GM12878 (cell line): Measurements from ENCODE around the gene CD151. TPM values are rescaled to one million over a fixed set of nuclear protein-coding genes. Genes with fewer than 3 reads are reported as not detected.

ENCODE experiments used
- ATAC-seq: fragments of 200-7000 bp; cut with Tn5 transposase; 3 replicates; pipeline ENCODE4 v1.9.1; 2020; ENCODE audit warnings: mild to moderate bottlenecking, moderate library complexity
- BruUV-seq: library from RNA; stranded (reverse); fragments of 400-500 nt; replicated peaks from 2 replicates; lab custom pipeline; 2021; lab: Mats Ljungman, UMichigan
- CTCF ChIA-PET: fragments of 300-600 bp; sonication (Branson Sonifier 250); formaldehyde crosslinking; extraction: SDS; loops from one replicate; lab custom pipeline; 2021; ENCODE audit warnings: inconsistent platforms; lab: Yijun Ruan, JAX
- POLR2A ChIA-PET: fragments of 350-600 bp; formaldehyde crosslinking; extraction: SDS; loops from one replicate; lab custom pipeline; 2021; ENCODE audit warnings: inconsistent platforms; lab: Charles Lee
- RAD21 ChIA-PET: fragments of 300-600 bp; sonication (Branson Sonifier 250); formaldehyde crosslinking; loops from one replicate; lab custom pipeline; 2023; ENCODE audit warnings: antibody characterized with exemption; ENCODE audit not compliant: unreplicated experiment; lab: Charles Lee
- SMC1A ChIA-PET: fragments of 300-600 bp; sonication (Branson Sonifier 250); formaldehyde crosslinking; loops from one replicate; lab custom pipeline; 2023; ENCODE audit not compliant: unreplicated experiment, uncharacterized antibody; lab: Charles Lee
- DNase-seq: peaks from one replicate; pipeline ENCODE4 v3.0.0-alpha.2; 2011; ENCODE audit warnings: low read depth, low spot score
- FAIRE-seq: peaks from 3 replicates; lab custom pipeline; 2011; peaks lifted over from hg19 to GRCh38; lab: Jason Lieb, UNC
- H2AFZ ChIP-seq: 2 replicates; pipeline ENCODE4 v1.6.0; 2011; ENCODE audit warnings: low read depth, low read length, control low read depth; ENCODE audit not compliant: control insufficient read depth
- H3K27ac ChIP-seq: 2 replicates; pipeline ENCODE4 v1.5.1; 2011; ENCODE audit warnings: control low read depth; ENCODE audit not compliant: control insufficient read depth, insufficient read depth
- H3K27me3 ChIP-seq, 2 experiments: replicated peaks in 1 of 2; 2 replicates each; pipeline versions ENCODE4 v1.6.0 to v1.6.1; 2011; ENCODE audit warnings: low read length in 1 of 2; ENCODE audit not compliant: control insufficient read depth in 2 of 2, insufficient read depth in 2 of 2
- H3K36me3 ChIP-seq, 2 experiments: 2 replicates each; pipeline ENCODE4 v1.5.1; 2011; ENCODE audit warnings: low read length in 1 of 2; ENCODE audit not compliant: control insufficient read depth in 2 of 2, insufficient read depth in 2 of 2
- H3K4me1 ChIP-seq: 2 replicates; pipeline ENCODE4 v1.6.1; 2011; ENCODE audit warnings: mild to moderate bottlenecking, low read length, moderate library complexity, mixed read lengths; ENCODE audit not compliant: control insufficient read depth, insufficient read depth
- H3K4me2 ChIP-seq: 2 replicates; pipeline ENCODE4 v1.6.0; 2011; ENCODE audit warnings: control low read depth; ENCODE audit not compliant: control insufficient read depth, insufficient read depth
- H3K4me3 ChIP-seq: fragments of 200-600 bp; sonication (generic); 2 replicates; pipeline ENCODE4 v1.5.1; 2016
- H3K79me2 ChIP-seq: 2 replicates; pipeline ENCODE4 v1.6.0; 2011; ENCODE audit warnings: low read length; ENCODE audit not compliant: control insufficient read depth, insufficient read depth
- H3K9ac ChIP-seq: 2 replicates; pipeline ENCODE4 v1.8.0; 2011; ENCODE audit warnings: low read length, control low read depth, mixed read lengths; ENCODE audit not compliant: control insufficient read depth, insufficient read depth
- H3K9me3 ChIP-seq: replicated peaks from 3 replicates; pipeline ENCODE4 v1.5.1; 2011; ENCODE audit warnings: mild to moderate bottlenecking, low read length; ENCODE audit not compliant: control insufficient read depth, insufficient read depth
- H4K20me1 ChIP-seq: 2 replicates; pipeline ENCODE4 v1.6.0; 2011; ENCODE audit not compliant: control insufficient read depth, insufficient read depth
- CTCF ChIP-seq, 3 experiments: IDR thresholded peaks in 2 of 3; conservative IDR thresholded peaks in 1 of 3; 2 replicates each; pipeline ENCODE4 v1.5.1; 2011; ENCODE audit warnings: low read depth in 3 of 3, low read length in 3 of 3, mild to moderate bottlenecking in 3 of 3, control low read depth in 2 of 3, moderate library complexity in 2 of 3, inconsistent platforms in 1 of 3, mixed read lengths in 1 of 3; ENCODE audit not compliant: control insufficient read depth in 2 of 3, insufficient read depth in 1 of 3; ENCODE audit errors: extremely low read depth in 1 of 3
- HDAC2 ChIP-seq: fragments of 200-600 bp; sonication (generic); IDR thresholded peaks from 2 replicates; pipeline ENCODE4 v1.6.1; 2017
- NKRF ChIP-seq: fragments of 450-650 bp; conservative IDR thresholded peaks from 2 replicates; pipeline ENCODE4 v1.6.1; 2017; ENCODE audit warnings: mild to moderate bottlenecking, moderate library complexity
- NR2C1 ChIP-seq: fragments of 450-650 bp; IDR thresholded peaks from 2 replicates; pipeline ENCODE4 v1.6.1; 2017; ENCODE audit warnings: antibody characterized with exemption, mild to moderate bottlenecking, moderate library complexity
- SMC3 ChIP-seq: IDR thresholded peaks from 2 replicates; pipeline ENCODE4 v1.6.1; 2011; ENCODE audit warnings: low read length, improper control_type of control experiment, borderline replicate concordance
- SREBF1 ChIP-seq: IDR thresholded peaks from 2 replicates; pipeline ENCODE4 v1.6.1; 2012; ENCODE audit warnings: mild to moderate bottlenecking, low read length
- TCF7 ChIP-seq: IDR thresholded peaks from 2 replicates; pipeline ENCODE4 v1.6.1; 2014; ENCODE audit warnings: antibody characterized with exemption, borderline replicate concordance
- ZNF622 ChIP-seq: fragments of 450-650 bp; IDR thresholded peaks from 2 replicates; pipeline ENCODE4 v1.6.1; 2017; ENCODE audit warnings: mild to moderate bottlenecking, inconsistent platforms
- WGBS: methylation state at CpG from one replicate; pipeline ENCODE4 v1.1.6; 2016; ENCODE audit warnings: low lambda C conversion rate; ENCODE audit not compliant: insufficient replicate concordance, insufficient coverage; ENCODE audit errors: missing lambda C conversion rate; 5-methylcytosine and 5-hydroxymethylcytosine counted together
- in situ Hi-C: fragments of 300-500 bp; cut with MboI; formaldehyde crosslinking; loops from 9 replicates; pipeline ENCODE4 v1.14.3; 2018; ENCODE audit warnings: mixed read lengths
- intact Hi-C: fragments of 100-400 bp; cut with micrococcal nuclease; formaldehyde crosslinking; loops from one replicate; pipeline ENCODE4 v1.14.2; 2022; ENCODE audit not compliant: unreplicated experiment
- polyA plus RNA-seq, 11 experiments: library from polyadenylated mRNA; depleted of rRNA in 4 of 11; unstranded in 6 of 11; stranded (reverse) in 5 of 11; fragments of >200 nt; fragmentation: Nextera tagmentation in 4 of 11; fragmentation: Illumina TruSeq in 1 of 11; extraction: Ambion mirVana in 4 of 11; extraction: Trizol in 1 of 11; gene quantifications; 1 replicate in 1 of 11; 2 replicates in 10 of 11; pipeline versions ENCODE4 v1.2.1 to v1.2.3, GENCODE V29; 2011 to 2016; ENCODE audit warnings: inconsistent platforms in 2 of 11, missing spikeins in 2 of 11, low read depth in 1 of 11
- total RNA-seq, 4 experiments: library from RNA; depleted of rRNA in 3 of 4; stranded (reverse); fragments of >200 nt in 3 of 4; fragmentation: Illumina TruSeq in 1 of 4; extraction: Trizol in 1 of 4; gene quantifications; 2 replicates each; pipeline versions ENCODE4 v1.2.1 to v1.2.3, GENCODE V29; 2013 to 2021

The CD151 gene
- total and polyA plus RNA-seq, 10 of the 15 experiments (the other 5 are each of a cell fraction or from before 2014, with no cell fraction given): 0.52 to 41.7 (median 14.7) TPM

- TF ChIP-seq SREBF1 (peak; percentile 95), TCF7 (no peak), NKRF (peak; percentile 92), HDAC2 (no peak), ZNF622 (no peak), NR2C1 (no peak; the same call in 1 of the 2 replicates)
These were observed 9.7 kb downstream of the CD151 start, which contains the start of the genes POLR2L and TSPAN4 (continued) for GRCh38 chr11:842370-843002.

- Histone ChIP-seq H2AFZ (peak overlapping the region; percentile 98), H3K79me2 (peaks cover 20% of the 10 kb centered on the region), H3K9ac (peak overlapping the region; percentile 60; the same call in 1 of the 2 replicates), H3K4me1 (peaks cover 15% of the 10 kb centered on the region), H3K27ac (no peak overlapping the region), H3K4me3 (peak overlapping the region; percentile 96), H3K4me2 (peak overlapping the region; percentile 95), H3K36me3 (peaks cover 0 to 17% of the 10 kb centered on the region in 2 experiments; a peak in 2 of 4 replicates), H4K20me1 (no peaks in the 10 kb centered on the region; the same call in 1 of the 2 replicates), H3K9me3 (no peaks in the 10 kb centered on the region), H3K27me3 (no peaks in the 10 kb centered on the region)
- intact Hi-C loops (loop anchor here (5.0 kb wide), 1 partner anchor 69 kb away; the partner anchor contains the start of gene CHID1), in situ Hi-C loops (loop anchor here (10.0 kb wide), 2 partner anchors 212 to 1012 kb away; partner anchors contain the start of gene LSP1)
- ChIA-PET POLR2A (interaction anchor here (0.7 to 4.0 kb wide), 9 partner anchors 8 to 150 kb away, joined by 3 to 21 read pairs (median 5); partner anchors contain the start of gene RPLP2), RAD21 (interaction anchor here (0.6 to 1.9 kb wide), 7 partner anchors 9 to 542 kb away, joined by 3 to 9 read pairs (median 5); partner anchors contain the start of genes CD151 and RPLP2), CTCF (interaction anchor here (0.8 to 1.4 kb wide), 3 partner anchors 24 to 48 kb away, joined by 3 to 4 read pairs (median 4); partner anchors contain the start of gene PNPLA2), SMC1A (interaction anchor here (0.7 to 1.4 kb wide), 3 partner anchors 8 to 85 kb away, joined by 3 to 5 read pairs (median 4); no protein-coding TSS in a partner anchor)
- FAIRE-seq (no peak), ATAC-seq (peak; percentile 10), DNase-seq (no peak)
- TF ChIP-seq CTCF (IDR thresholded peaks at IDR 0.05 in 2 of 3, conservative IDR thresholded peaks at IDR 0.05 in 1 of 3; ENCODE audit: control insufficient read depth in 2 of 3, extremely low read depth in 1 of 3, insufficient read depth in 1 of 3, low read depth in 3 of 3, low read length in 3 of 3): 0 out of 6 replicates have a peak, but pooled peaks of 1 of the 3 experiments have one; percentile 25
- no peak for TF ChIP-seq SMC3
- BruUV-seq: no TSS peak
- 1% methylated on average over 43 of the region's 53 CpGs for WGBS
These were observed 10.5 kb downstream of the CD151 start for GRCh38 chr11:843086-843734.
